ENCODE data around the gene ALDH1L2. TPM values are rescaled to one million over a fixed set of nuclear protein-coding genes. Genes with fewer than 3 reads are reported as not detected.

ALDH1L2 gene
- total RNA-seq, 1 experiment from 2014 or later: 7.7 TPM

DNA sequence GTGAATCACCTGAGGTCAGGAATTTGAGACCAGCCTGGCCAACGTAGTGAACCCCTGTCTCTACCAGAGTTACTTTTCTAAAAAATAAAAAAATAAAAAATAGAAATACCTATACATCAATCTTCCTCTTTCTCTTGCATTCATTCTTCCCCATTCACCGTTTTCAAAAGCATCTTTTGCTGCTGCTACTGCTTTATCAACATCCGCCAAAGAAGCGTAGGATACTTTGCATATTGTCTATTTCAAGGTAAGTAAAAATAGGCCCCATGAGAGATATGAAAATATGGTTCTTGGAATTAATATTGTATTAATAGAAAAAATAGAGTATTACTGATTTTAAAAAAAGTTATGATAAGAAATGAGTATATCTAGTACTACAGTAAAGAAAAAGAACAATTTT, 32.3 kb downstream of the ALDH1L2 start (continued):
- TF ChIP-seq, protein P1, sequence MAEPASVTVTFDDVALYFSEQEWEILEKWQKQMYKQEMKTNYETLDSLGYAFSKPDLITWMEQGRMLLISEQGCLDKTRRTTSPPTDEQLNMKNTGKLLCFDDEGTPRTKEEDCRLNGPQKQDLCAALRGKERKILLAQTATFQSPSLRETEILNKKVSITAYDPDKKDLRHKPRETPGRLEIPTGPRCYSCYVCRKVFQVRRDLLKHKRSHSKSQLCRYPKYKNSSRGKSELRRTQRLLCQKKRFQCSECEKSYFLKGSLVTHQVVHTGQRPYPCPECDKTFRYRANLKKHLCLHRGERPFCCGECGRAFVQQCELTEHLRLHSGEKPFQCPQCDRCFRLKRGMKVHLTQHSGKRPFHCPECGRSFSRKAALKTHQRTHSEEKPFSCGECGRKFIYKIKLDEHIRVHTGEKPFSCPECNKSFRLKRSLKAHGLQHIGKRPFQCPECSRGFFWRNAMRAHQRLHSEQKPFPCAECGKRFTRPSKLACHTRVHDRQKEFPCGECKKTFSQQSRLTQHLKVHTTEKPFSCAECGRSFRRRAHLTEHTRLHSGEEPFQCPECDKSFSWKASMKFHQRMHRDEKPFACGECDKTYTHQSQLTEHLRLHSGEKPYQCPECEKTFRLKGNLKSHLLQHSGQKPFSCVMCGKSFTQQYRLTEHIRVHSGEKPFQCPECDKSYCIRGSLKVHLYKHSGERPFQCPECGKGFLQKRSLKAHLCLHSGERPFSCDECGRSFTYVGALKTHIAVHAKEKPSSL (CRISPR knock-in tag; conservative IDR thresholded peaks at IDR 0.05): no peak

DNA sequence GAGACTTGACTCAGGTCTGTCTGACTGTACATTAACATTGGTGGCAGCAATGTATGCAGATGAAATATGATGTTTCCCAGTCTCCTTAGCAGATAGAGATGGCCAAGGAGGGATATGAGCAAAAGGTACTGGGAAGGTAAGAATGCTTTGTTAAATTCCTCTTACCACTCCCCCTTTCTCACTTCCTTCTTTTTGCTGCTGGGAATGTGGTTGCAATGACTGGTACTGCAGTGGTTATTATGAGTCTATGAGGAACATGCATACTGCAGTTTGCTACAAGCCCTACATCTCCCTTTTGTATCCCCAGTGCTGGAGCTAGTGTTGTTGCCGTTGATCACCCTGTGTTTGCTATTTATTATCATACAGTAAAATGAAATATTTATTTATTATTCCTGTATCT, 35.9 kb downstream of the ALDH1L2 start:
- H3K9me3 Mint-ChIP-seq: peaks cover 5% of the 10 kb centered on the region
- H3K4me3 Mint-ChIP-seq: no peak overlapping the region
- no peak overlapping the region for H3K27ac Mint-ChIP-seq
- ChIA-PET POLR2A (no interaction called here), CTCF (no interaction called here)
- DNase-seq (ENCODE audit: low spot score) (no peak), ATAC-seq (no peak)
- peaks cover 8% of the 10 kb centered on the region for H3K36me3 Mint-ChIP-seq
- H3K4me1 Mint-ChIP-seq: no peaks in the 10 kb centered on the region; the same call in 1 of the 2 replicates
- H3K27me3 Mint-ChIP-seq (ENCODE audit: low read depth): no peaks in the 10 kb centered on the region
- no peak for TF ChIP-seq TEAD1 (CRISPR knock-in tag; IDR thresholded peaks at IDR 0.05)
- no peak for TF ChIP-seq NR1H2 (CRISPR knock-in tag; IDR thresholded peaks at IDR 0.05)
- no peak for TF ChIP-seq CREM (CRISPR knock-in tag; IDR thresholded peaks at IDR 0.05)

DNA sequence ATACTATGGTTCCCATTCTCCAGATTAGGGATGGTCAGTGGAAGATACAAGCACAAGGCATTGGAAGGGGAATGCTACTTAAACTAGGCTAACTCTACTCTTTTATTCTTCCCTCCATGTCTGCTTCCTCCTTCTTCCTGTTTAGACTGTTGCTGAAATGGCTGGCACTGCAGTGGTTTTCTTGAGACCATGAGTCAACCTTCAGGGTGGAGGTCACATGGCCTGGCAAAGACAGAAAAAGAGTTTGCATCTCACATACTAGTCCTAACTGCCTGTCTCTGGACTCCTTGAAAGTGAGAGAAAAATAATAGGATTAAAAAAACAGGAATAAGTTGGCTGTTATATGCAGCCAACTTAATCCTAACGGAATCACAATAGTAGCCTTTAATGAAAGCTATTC, 37.0 kb downstream of the ALDH1L2 start:
- Mint-ChIP-seq H3K36me3 (peaks cover 8% of the 10 kb centered on the region), H3K27me3 (ENCODE audit: low read depth) (no peaks in the 10 kb centered on the region), H3K9me3 (peaks cover 5% of the 10 kb centered on the region), H3K27ac (no peak overlapping the region), H3K4me3 (no peak overlapping the region), H3K4me1 (no peaks in the 10 kb centered on the region)
- ChIA-PET CTCF (no interaction called here), POLR2A (no interaction called here)
- TF ChIP-seq ATF1 (CRISPR knock-in tag; IDR thresholded peaks at IDR 0.05) (no peak), PRRX2 (CRISPR knock-in tag; IDR thresholded peaks at IDR 0.05) (no peak)
- TF ChIP-seq, protein P2, sequence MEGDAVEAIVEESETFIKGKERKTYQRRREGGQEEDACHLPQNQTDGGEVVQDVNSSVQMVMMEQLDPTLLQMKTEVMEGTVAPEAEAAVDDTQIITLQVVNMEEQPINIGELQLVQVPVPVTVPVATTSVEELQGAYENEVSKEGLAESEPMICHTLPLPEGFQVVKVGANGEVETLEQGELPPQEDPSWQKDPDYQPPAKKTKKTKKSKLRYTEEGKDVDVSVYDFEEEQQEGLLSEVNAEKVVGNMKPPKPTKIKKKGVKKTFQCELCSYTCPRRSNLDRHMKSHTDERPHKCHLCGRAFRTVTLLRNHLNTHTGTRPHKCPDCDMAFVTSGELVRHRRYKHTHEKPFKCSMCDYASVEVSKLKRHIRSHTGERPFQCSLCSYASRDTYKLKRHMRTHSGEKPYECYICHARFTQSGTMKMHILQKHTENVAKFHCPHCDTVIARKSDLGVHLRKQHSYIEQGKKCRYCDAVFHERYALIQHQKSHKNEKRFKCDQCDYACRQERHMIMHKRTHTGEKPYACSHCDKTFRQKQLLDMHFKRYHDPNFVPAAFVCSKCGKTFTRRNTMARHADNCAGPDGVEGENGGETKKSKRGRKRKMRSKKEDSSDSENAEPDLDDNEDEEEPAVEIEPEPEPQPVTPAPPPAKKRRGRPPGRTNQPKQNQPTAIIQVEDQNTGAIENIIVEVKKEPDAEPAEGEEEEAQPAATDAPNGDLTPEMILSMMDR (IDR thresholded peaks at IDR 0.05): no peak
- TF ChIP-seq, protein P3, sequence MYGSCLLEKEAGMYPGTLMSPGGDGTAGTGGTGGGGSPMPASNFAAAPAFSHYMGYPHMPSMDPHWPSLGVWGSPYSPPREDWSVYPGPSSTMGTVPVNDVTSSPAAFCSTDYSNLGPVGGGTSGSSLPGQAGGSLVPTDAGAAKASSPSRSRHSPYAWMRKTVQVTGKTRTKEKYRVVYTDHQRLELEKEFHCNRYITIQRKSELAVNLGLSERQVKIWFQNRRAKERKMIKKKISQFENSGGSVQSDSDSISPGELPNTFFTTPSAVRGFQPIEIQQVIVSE (CRISPR knock-in tag; IDR thresholded peaks at IDR 0.05; ENCODE audit: borderline replicate concordance): no peak
- TF ChIP-seq, protein P4, sequence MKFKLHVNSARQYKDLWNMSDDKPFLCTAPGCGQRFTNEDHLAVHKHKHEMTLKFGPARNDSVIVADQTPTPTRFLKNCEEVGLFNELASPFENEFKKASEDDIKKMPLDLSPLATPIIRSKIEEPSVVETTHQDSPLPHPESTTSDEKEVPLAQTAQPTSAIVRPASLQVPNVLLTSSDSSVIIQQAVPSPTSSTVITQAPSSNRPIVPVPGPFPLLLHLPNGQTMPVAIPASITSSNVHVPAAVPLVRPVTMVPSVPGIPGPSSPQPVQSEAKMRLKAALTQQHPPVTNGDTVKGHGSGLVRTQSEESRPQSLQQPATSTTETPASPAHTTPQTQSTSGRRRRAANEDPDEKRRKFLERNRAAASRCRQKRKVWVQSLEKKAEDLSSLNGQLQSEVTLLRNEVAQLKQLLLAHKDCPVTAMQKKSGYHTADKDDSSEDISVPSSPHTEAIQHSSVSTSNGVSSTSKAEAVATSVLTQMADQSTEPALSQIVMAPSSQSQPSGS (CRISPR knock-in tag; IDR thresholded peaks at IDR 0.05; ENCODE audit: borderline replicate concordance, low read depth): no peak
- ATAC-seq (no peak), DNase-seq (ENCODE audit: low spot score) (no peak)

DNA sequence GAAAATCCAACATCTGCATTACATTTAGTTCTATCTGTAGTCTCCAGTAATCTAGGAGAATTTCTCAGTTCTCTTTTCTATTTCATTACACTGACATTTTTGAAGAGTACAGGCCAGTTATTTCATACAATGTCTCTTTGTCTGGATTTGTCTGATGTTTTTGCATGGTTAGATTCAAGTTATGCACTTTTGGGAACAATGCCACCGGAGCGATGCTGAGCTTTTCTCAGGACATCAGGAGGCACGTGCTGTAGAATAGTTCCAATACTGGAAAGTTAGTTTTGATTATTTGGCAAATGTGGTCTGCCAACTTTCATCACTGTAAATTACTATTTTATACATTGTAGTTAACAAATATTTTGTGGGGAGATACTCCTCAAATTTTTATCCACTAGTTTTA, 43.1 kb downstream of the ALDH1L2 start:
- no peaks in the 10 kb centered on the region for H3K4me1 Mint-ChIP-seq
- CTCF ChIA-PET: no interaction called here
- no peak for ATAC-seq
- TF ChIP-seq, protein P5, sequence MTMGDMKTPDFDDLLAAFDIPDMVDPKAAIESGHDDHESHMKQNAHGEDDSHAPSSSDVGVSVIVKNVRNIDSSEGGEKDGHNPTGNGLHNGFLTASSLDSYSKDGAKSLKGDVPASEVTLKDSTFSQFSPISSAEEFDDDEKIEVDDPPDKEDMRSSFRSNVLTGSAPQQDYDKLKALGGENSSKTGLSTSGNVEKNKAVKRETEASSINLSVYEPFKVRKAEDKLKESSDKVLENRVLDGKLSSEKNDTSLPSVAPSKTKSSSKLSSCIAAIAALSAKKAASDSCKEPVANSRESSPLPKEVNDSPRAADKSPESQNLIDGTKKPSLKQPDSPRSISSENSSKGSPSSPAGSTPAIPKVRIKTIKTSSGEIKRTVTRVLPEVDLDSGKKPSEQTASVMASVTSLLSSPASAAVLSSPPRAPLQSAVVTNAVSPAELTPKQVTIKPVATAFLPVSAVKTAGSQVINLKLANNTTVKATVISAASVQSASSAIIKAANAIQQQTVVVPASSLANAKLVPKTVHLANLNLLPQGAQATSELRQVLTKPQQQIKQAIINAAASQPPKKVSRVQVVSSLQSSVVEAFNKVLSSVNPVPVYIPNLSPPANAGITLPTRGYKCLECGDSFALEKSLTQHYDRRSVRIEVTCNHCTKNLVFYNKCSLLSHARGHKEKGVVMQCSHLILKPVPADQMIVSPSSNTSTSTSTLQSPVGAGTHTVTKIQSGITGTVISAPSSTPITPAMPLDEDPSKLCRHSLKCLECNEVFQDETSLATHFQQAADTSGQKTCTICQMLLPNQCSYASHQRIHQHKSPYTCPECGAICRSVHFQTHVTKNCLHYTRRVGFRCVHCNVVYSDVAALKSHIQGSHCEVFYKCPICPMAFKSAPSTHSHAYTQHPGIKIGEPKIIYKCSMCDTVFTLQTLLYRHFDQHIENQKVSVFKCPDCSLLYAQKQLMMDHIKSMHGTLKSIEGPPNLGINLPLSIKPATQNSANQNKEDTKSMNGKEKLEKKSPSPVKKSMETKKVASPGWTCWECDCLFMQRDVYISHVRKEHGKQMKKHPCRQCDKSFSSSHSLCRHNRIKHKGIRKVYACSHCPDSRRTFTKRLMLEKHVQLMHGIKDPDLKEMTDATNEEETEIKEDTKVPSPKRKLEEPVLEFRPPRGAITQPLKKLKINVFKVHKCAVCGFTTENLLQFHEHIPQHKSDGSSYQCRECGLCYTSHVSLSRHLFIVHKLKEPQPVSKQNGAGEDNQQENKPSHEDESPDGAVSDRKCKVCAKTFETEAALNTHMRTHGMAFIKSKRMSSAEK (CRISPR knock-in tag; IDR thresholded peaks at IDR 0.05; ENCODE audit: borderline replicate concordance): no peak
- TF ChIP-seq ESRRA (CRISPR knock-in tag; IDR thresholded peaks at IDR 0.05; ENCODE audit: borderline replicate concordance) (no peak), MXD4 (CRISPR knock-in tag; IDR thresholded peaks at IDR 0.05; ENCODE audit: borderline replicate concordance) (no peak), NR3C1 (CRISPR knock-in tag; conservative IDR thresholded peaks at IDR 0.05; ENCODE audit: low read depth) (no peak)
- TF ChIP-seq, protein P6, sequence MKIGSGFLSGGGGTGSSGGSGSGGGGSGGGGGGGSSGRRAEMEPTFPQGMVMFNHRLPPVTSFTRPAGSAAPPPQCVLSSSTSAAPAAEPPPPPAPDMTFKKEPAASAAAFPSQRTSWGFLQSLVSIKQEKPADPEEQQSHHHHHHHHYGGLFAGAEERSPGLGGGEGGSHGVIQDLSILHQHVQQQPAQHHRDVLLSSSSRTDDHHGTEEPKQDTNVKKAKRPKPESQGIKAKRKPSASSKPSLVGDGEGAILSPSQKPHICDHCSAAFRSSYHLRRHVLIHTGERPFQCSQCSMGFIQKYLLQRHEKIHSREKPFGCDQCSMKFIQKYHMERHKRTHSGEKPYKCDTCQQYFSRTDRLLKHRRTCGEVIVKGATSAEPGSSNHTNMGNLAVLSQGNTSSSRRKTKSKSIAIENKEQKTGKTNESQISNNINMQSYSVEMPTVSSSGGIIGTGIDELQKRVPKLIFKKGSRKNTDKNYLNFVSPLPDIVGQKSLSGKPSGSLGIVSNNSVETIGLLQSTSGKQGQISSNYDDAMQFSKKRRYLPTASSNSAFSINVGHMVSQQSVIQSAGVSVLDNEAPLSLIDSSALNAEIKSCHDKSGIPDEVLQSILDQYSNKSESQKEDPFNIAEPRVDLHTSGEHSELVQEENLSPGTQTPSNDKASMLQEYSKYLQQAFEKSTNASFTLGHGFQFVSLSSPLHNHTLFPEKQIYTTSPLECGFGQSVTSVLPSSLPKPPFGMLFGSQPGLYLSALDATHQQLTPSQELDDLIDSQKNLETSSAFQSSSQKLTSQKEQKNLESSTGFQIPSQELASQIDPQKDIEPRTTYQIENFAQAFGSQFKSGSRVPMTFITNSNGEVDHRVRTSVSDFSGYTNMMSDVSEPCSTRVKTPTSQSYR (CRISPR knock-in tag; IDR thresholded peaks at IDR 0.05): no peak
- TF ChIP-seq, protein P7, sequence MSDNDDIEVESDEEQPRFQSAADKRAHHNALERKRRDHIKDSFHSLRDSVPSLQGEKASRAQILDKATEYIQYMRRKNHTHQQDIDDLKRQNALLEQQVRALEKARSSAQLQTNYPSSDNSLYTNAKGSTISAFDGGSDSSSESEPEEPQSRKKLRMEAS (CRISPR knock-in tag; IDR thresholded peaks at IDR 0.05): no peak
- TF ChIP-seq, protein P8, sequence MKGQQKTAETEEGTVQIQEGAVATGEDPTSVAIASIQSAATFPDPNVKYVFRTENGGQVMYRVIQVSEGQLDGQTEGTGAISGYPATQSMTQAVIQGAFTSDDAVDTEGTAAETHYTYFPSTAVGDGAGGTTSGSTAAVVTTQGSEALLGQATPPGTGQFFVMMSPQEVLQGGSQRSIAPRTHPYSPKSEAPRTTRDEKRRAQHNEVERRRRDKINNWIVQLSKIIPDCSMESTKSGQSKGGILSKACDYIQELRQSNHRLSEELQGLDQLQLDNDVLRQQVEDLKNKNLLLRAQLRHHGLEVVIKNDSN (CRISPR knock-in tag; IDR thresholded peaks at IDR 0.05): no peak

More for the DNA sequence above, 43.1 kb downstream of the ALDH1L2 start:
- Mint-ChIP-seq H3K36me3 (no peaks in the 10 kb centered on the region), H3K27me3 (ENCODE audit: low read depth) (no peaks in the 10 kb centered on the region), H3K4me3 (no peak overlapping the region), H3K9me3 (no peaks in the 10 kb centered on the region), H3K27ac (no peak overlapping the region)
- POLR2A ChIA-PET: no interaction called here
- DNase-seq (ENCODE audit: low spot score): no peak

Data from WTC11 (cell line).